HepG2 (cell line): Measurements from ENCODE around the gene OR51E1. TPM values are rescaled to one million over a fixed set of nuclear protein-coding genes. Genes with fewer than 3 reads are reported as not detected.

ENCODE experiments used
- ATAC-seq: fragments of 200-7000 bp; cut with Tn5 transposase; 3 replicates; pipeline ENCODE4 v1.9.1; 2020; ENCODE audit warnings: mild to moderate bottlenecking, moderate library complexity
- BruUV-seq: library from RNA; stranded (reverse); fragments of 400-500 nt; replicated peaks from 2 replicates; lab custom pipeline; 2021; lab: Mats Ljungman, UMichigan
- CTCF ChIA-PET: fragments of 300-600 bp; formaldehyde crosslinking; extraction: SDS; loops from one replicate; lab custom pipeline; 2021; ENCODE audit warnings: low total read pairs, inconsistent platforms, low intra/inter-chr PET ratio; lab: Yijun Ruan, JAX
- POLR2A ChIA-PET: fragments of 350-600 bp; sonication (Branson Sonifier 250); formaldehyde crosslinking; loops from one replicate; lab custom pipeline; 2020; ENCODE audit warnings: antibody characterized with exemption, inconsistent platforms; lab: Yijun Ruan, JAX
- DNase-seq: peaks from one replicate; pipeline ENCODE4 v3.0.0-alpha.2; 2015; ENCODE audit warnings: low spot score
- FAIRE-seq: peaks from 3 replicates; lab custom pipeline; 2011; peaks lifted over from hg19 to GRCh38; lab: Jason Lieb, UNC
- H2AFZ ChIP-seq: one replicate; pipeline ENCODE4 v1.6.1; 2011; ENCODE audit warnings: low read length, inconsistent platforms
- H3K27ac ChIP-seq: fragments of 300-600 bp; 3 replicates; pipeline ENCODE4 v1.8.0; 2011; ENCODE audit warnings: mixed run types, mild to moderate bottlenecking, mixed read lengths, low read length, inconsistent platforms; ENCODE audit not compliant: insufficient read depth; ENCODE audit errors: extremely low read length
- H3K27me3 ChIP-seq, 2 experiments: fragments of 200-600 bp in 1 of 2; 2 replicates in 1 of 2; 3 replicates in 1 of 2; pipeline versions ENCODE4 v1.6.0 to v1.8.0; 2011; ENCODE audit warnings: low read length in 2 of 2, mild to moderate bottlenecking in 2 of 2, moderate library complexity in 2 of 2, inconsistent platforms in 1 of 2; ENCODE audit not compliant: insufficient read depth in 2 of 2, control insufficient read depth in 1 of 2
- H3K36me3 ChIP-seq, 2 experiments: fragments of 200-600 bp in 1 of 2; replicated peaks in 1 of 2; 2 replicates in 1 of 2; 3 replicates in 1 of 2; pipeline versions ENCODE4 v1.5.1 to v1.8.0; 2011; ENCODE audit warnings: low read length in 2 of 2, inconsistent platforms in 1 of 2; ENCODE audit not compliant: insufficient read depth in 2 of 2, control insufficient read depth in 1 of 2
- H3K4me1 ChIP-seq: 2 replicates; pipeline ENCODE4 v1.5.1; 2012; ENCODE audit warnings: low read length, inconsistent platforms; ENCODE audit not compliant: insufficient read depth
- H3K4me2 ChIP-seq: 2 replicates; pipeline ENCODE4 v1.6.0; 2011; ENCODE audit warnings: low read depth, low read length, inconsistent platforms
- H3K4me3 ChIP-seq, 3 experiments: fragments of 200-600 bp in 1 of 3; sonication (generic), shearing (Covaris generic) in 1 of 3; replicated peaks in 1 of 3; 2 replicates each; pipeline ENCODE4 v1.5.1; 2011 to 2016; ENCODE audit warnings: low read length in 3 of 3, inconsistent platforms in 2 of 3, low read depth in 2 of 3, mild to moderate bottlenecking in 2 of 3, control low read depth in 1 of 3, mixed read lengths in 1 of 3; ENCODE audit not compliant: insufficient read depth in 1 of 3
- H3K79me2 ChIP-seq: one replicate; pipeline ENCODE4 v1.6.1; 2011; ENCODE audit warnings: low read length, inconsistent platforms; ENCODE audit not compliant: insufficient read depth
- H3K9ac ChIP-seq: 2 replicates; pipeline ENCODE4 v1.6.0; 2011; ENCODE audit warnings: mild to moderate bottlenecking, low read depth, low read length, inconsistent platforms; ENCODE audit not compliant: insufficient read depth
- H3K9me3 ChIP-seq: 2 replicates; pipeline ENCODE4 v1.5.1; 2012; ENCODE audit warnings: mild to moderate bottlenecking, low read length
- H4K20me1 ChIP-seq: 2 replicates; pipeline ENCODE4 v1.6.0; 2011; ENCODE audit warnings: inconsistent platforms, mild to moderate bottlenecking, low read length, moderate library complexity; ENCODE audit not compliant: insufficient read depth
- KDM2A ChIP-seq: sonication (generic); formaldehyde crosslinking; IDR thresholded peaks from 2 replicates; pipeline ENCODE4 v1.4.0; 2020; ENCODE audit warnings: low read depth, missing genetic modification reagents, borderline replicate concordance
- RAD21 ChIP-seq: fragments of 450-650 bp; formaldehyde crosslinking; IDR thresholded peaks from 2 replicates; pipeline ENCODE4 v1.5.0; 2020; ENCODE audit warnings: mild to moderate bottlenecking
- RAD51 ChIP-seq: fragments of 450-650 bp; IDR thresholded peaks from 2 replicates; pipeline ENCODE4 v1.6.1; 2016; ENCODE audit warnings: borderline replicate concordance
- SMC3 ChIP-seq: IDR thresholded peaks from 2 replicates; pipeline ENCODE4 v1.6.1; 2011; ENCODE audit warnings: low read length, improper control_type of control experiment
- STAG1 ChIP-seq: sonication (generic); formaldehyde crosslinking; IDR thresholded peaks from 2 replicates; pipeline ENCODE4 v1.4.0; 2020; ENCODE audit warnings: missing genetic modification reagents
- XRCC5 ChIP-seq: fragments of 200-400 bp; formaldehyde crosslinking; optimal IDR thresholded peaks from 2 replicates; pipeline ENCODE3; 2017; ENCODE audit warnings: mild to moderate bottlenecking, low read length
- WGBS: methylation state at CpG from one replicate; pipeline ENCODE4 v1.1.6; 2017; ENCODE audit warnings: low lambda C conversion rate; 5-methylcytosine and 5-hydroxymethylcytosine counted together
- in situ Hi-C: cut with HindIII; loops from 2 replicates; pipeline ENCODE4 v1.10.0; 2017; ENCODE audit warnings: low pct_unique_long_range_greater_than_20kb; ENCODE audit not compliant: extremely low pct_ligation_motif_present
- intact Hi-C: fragments of 100-400 bp; cut with micrococcal nuclease; formaldehyde crosslinking; loops from one replicate; pipeline ENCODE4 v1.10.0; 2022; ENCODE audit not compliant: unreplicated experiment
- polyA plus RNA-seq, 8 experiments: library from polyadenylated mRNA; depleted of rRNA in 3 of 8; stranded (reverse) in 7 of 8; unstranded in 1 of 8; fragments of >200 nt; fragmentation: Illumina TruSeq in 4 of 8; extraction: Trizol in 4 of 8; gene quantifications; 2 replicates each; pipeline versions ENCODE4 v1.2.1 to v1.2.3, GENCODE V29; 2011 to 2016; ENCODE audit warnings: low read depth in 4 of 8, missing spikeins in 1 of 8, mixed read lengths in 1 of 8; ENCODE audit not compliant: insufficient read depth in 1 of 8
- total RNA-seq, 5 experiments: library from RNA; depleted of rRNA; stranded (reverse); fragments of >200 nt; fragmentation: Illumina TruSeq; extraction: Trizol; gene quantifications; 2 replicates each; pipeline ENCODE4 v1.2.3, GENCODE V29; 2016; ENCODE audit warnings: low read depth in 1 of 5
- TF ChIP-seq, protein P1 (sequence below): sonication (generic); formaldehyde crosslinking; IDR thresholded peaks from 2 replicates; pipeline ENCODE4 v1.5.1; 2020; ENCODE audit warnings: mild to moderate bottlenecking, missing genetic modification reagents, moderate library complexity
- TF ChIP-seq, protein P2 (sequence below): sonication (generic); formaldehyde crosslinking; IDR thresholded peaks from 2 replicates; pipeline ENCODE4 v1.5.0; 2020; ENCODE audit warnings: mild to moderate bottlenecking, missing genetic modification reagents, moderate library complexity

OR51E1 gene
- total and polyA plus RNA-seq, 2 of the 13 experiments (the other 11 are each of a cell fraction or from before 2014, with no cell fraction given): not detected

DNA sequence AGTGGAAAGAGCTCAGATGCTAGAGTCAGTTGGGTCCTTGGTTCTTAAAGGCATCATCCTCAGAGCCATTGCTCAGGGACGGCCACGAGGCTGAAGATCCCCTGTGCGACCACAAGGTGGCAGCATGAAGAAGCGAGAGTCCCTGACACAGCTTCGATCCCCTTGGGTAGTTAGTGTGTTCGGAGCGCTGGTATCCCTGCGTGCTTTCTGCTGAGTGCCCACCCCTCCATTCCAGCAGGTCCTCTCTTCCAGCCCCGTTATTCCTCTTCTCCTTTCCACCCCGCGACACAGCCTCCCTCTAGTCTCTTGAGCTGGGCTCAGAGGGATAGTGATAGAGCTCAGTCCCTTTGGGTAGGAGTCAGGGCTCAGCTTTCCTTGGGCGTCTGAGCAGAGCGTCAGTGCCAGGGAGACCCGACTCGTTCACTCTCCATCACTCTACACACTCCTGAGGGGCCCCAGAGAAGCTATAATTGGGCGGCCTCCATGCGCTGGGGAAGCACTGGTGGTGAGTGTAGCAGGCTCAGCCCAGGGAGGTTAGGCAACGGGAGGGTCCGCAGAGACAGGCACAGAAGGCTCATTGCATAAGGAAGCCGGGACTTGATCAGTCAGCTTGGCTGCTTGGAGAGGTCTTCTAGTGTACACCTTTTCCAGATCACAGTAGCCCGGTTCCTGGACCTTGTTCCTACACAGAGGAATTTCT lies 6.7 kb upstream of the OR51E1 start, which contains the start of gene OR51D1:
TSS of gene OR51D1 (plus strand) at position 516 of the 700 bp plus-strand sequence. CDS start 2,314 bp downstream, outside the sequence.
- in situ Hi-C loops (loop anchor here (5.0 kb wide), 1 partner anchor 370 kb away; no protein-coding TSS in a partner anchor), intact Hi-C loops (loop anchor here (1.0 kb wide), 1 partner anchor 367 kb away; no protein-coding TSS in a partner anchor)
- Histone ChIP-seq H3K4me3 (no peak within 1 kb of the TSS), H3K27ac (no peak within 1 kb of the TSS), H3K9me3 (no peaks in the 10 kb centered on the region), H3K36me3 (no peaks in the 10 kb centered on the region), H3K9ac (no peak within 1 kb of the TSS), H3K4me1 (no peaks in the 10 kb centered on the region), H3K27me3 (peaks cover 0 to 16% of the 10 kb centered on the region in 2 experiments; a peak in 4 of 5 replicates), H3K79me2 (no peaks in the 10 kb centered on the region), H3K4me2 (no peak within 1 kb of the TSS), H4K20me1 (peaks cover 6% of the 10 kb centered on the region; the same call in 1 of the 2 replicates), H2AFZ (no peak within 1 kb of the TSS)
- ChIA-PET CTCF (interaction anchor here (2.0 kb wide), 1 partner anchor 367 kb away, joined by 13 read pairs; no protein-coding TSS in a partner anchor), POLR2A (no interaction called here)
- peak; percentile 69 for TF ChIP-seq STAG1 (CRISPR knock-in tag)
- TF ChIP-seq KDM2A: peak; percentile 48; the same call in 1 of the 2 replicates
- TF ChIP-seq, protein P1, sequence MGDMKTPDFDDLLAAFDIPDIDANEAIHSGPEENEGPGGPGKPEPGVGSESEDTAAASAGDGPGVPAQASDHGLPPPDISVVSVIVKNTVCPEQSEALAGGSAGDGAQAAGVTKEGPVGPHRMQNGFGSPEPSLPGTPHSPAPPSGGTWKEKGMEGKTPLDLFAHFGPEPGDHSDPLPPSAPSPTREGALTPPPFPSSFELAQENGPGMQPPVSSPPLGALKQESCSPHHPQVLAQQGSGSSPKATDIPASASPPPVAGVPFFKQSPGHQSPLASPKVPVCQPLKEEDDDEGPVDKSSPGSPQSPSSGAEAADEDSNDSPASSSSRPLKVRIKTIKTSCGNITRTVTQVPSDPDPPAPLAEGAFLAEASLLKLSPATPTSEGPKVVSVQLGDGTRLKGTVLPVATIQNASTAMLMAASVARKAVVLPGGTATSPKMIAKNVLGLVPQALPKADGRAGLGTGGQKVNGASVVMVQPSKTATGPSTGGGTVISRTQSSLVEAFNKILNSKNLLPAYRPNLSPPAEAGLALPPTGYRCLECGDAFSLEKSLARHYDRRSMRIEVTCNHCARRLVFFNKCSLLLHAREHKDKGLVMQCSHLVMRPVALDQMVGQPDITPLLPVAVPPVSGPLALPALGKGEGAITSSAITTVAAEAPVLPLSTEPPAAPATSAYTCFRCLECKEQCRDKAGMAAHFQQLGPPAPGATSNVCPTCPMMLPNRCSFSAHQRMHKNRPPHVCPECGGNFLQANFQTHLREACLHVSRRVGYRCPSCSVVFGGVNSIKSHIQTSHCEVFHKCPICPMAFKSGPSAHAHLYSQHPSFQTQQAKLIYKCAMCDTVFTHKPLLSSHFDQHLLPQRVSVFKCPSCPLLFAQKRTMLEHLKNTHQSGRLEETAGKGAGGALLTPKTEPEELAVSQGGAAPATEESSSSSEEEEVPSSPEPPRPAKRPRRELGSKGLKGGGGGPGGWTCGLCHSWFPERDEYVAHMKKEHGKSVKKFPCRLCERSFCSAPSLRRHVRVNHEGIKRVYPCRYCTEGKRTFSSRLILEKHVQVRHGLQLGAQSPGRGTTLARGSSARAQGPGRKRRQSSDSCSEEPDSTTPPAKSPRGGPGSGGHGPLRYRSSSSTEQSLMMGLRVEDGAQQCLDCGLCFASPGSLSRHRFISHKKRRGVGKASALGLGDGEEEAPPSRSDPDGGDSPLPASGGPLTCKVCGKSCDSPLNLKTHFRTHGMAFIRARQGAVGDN (CRISPR knock-in tag): no peak
- TF ChIP-seq RAD21: peak; percentile 45
- TF ChIP-seq SMC3: peak; percentile 68
- peak; percentile 74 for TF ChIP-seq XRCC5
- TF ChIP-seq RAD51: no peak
- TF ChIP-seq, protein P2, sequence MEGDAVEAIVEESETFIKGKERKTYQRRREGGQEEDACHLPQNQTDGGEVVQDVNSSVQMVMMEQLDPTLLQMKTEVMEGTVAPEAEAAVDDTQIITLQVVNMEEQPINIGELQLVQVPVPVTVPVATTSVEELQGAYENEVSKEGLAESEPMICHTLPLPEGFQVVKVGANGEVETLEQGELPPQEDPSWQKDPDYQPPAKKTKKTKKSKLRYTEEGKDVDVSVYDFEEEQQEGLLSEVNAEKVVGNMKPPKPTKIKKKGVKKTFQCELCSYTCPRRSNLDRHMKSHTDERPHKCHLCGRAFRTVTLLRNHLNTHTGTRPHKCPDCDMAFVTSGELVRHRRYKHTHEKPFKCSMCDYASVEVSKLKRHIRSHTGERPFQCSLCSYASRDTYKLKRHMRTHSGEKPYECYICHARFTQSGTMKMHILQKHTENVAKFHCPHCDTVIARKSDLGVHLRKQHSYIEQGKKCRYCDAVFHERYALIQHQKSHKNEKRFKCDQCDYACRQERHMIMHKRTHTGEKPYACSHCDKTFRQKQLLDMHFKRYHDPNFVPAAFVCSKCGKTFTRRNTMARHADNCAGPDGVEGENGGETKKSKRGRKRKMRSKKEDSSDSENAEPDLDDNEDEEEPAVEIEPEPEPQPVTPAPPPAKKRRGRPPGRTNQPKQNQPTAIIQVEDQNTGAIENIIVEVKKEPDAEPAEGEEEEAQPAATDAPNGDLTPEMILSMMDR (CRISPR knock-in tag): peak; percentile 90
- peak; percentile 41 for DNase-seq
- ATAC-seq: peak; percentile 96
- WGBS: 11% methylated on average over 14 of the region's 21 CpGs
- peak; percentile 51 for FAIRE-seq
- BruUV-seq: no TSS peak
